Activated B cell treated with CpG ODN at 0.5 μM for 24 hours (primary cell): ENCODE data around the gene WNT7A. TPM values are rescaled to one million over a fixed set of nuclear protein-coding genes. Genes with fewer than 3 reads are reported as not detected.

Source experiments
- ATAC-seq: fragments of 200-7000 bp; cut with Tn5 transposase; one replicate; pipeline ENCODE4 v1.10.0; 2021; ENCODE audit warnings: low read depth, mild to moderate bottlenecking, moderate library complexity
- CTCF ChIA-PET: fragments of 350-600 bp; sonication (Branson Sonifier 250); formaldehyde crosslinking; loops from one replicate; lab custom pipeline; 2021; ENCODE audit warnings: antibody characterized with exemption; lab: Charles Lee
- POLR2A ChIA-PET: fragments of 350-600 bp; sonication (Branson Sonifier 250); formaldehyde crosslinking; loops from one replicate; lab custom pipeline; 2021; ENCODE audit warnings: antibody characterized with exemption; lab: Charles Lee
- DNase-seq: peaks from one replicate; pipeline ENCODE4 v3.0.0; 2022
- H3K27ac Mint-ChIP-seq: one replicate; pipeline ENCODE4 v1.8.0; 2020; ENCODE audit warnings: mixed read lengths
- H3K27me3 Mint-ChIP-seq: one replicate; pipeline ENCODE4 v1.8.0; 2021; ENCODE audit warnings: mixed read lengths
- H3K36me3 Mint-ChIP-seq: one replicate; pipeline ENCODE4 v1.8.0; 2021; ENCODE audit warnings: low read depth, mixed read lengths
- H3K4me1 Mint-ChIP-seq: one replicate; pipeline ENCODE4 v1.8.0; 2021; ENCODE audit warnings: mixed read lengths
- H3K4me3 Mint-ChIP-seq: one replicate; pipeline ENCODE4 v1.8.0; 2020; ENCODE audit warnings: mild to moderate bottlenecking, mixed read lengths
- H3K9me3 Mint-ChIP-seq: one replicate; pipeline ENCODE4 v1.8.0; 2020; ENCODE audit warnings: mixed read lengths
- CTCF ChIP-seq: fragments of 200-600 bp; IDR thresholded peaks from one replicate; pipeline ENCODE4 v1.8.0; 2022; ENCODE audit warnings: antibody characterized with exemption, mild to moderate bottlenecking
- intact Hi-C: fragments of 100-400 bp; cut with micrococcal nuclease; formaldehyde crosslinking; loops from one replicate; pipeline ENCODE4 v1.15.1; 2024
- total RNA-seq: library from RNA; stranded (reverse); gene quantifications from 2 replicates; pipeline ENCODE4 v1.2.3, GENCODE V29; 2022

WNT7A gene
- total RNA-seq, 1 donor from 2014 or later, result not detected

- CTCF ChIA-PET, result no interaction called here
- Mint-ChIP-seq H3K27ac (no peak overlapping the region), H3K9me3 (no peaks in the 10 kb centered on the region), H3K27me3 (peaks cover 22% of the 10 kb centered on the region), H3K4me3 (no peak overlapping the region), H3K36me3 (no peaks in the 10 kb centered on the region), H3K4me1 (no peaks in the 10 kb centered on the region)
- intact Hi-C loops, result no loop called here
- ATAC-seq, result no peak
- TF ChIP-seq CTCF, result no peak
- POLR2A ChIA-PET, result no interaction called here
- no peak for DNase-seq
These were observed 25.4 kb downstream of the WNT7A start for GRCh38 chr3:13854492-13854891.

- intact Hi-C loops, result no loop called here
- no peak overlapping the region for H3K27ac Mint-ChIP-seq
- ATAC-seq (no peak), DNase-seq (no peak)
- peaks cover 20% of the 10 kb centered on the region for H3K27me3 Mint-ChIP-seq
- H3K4me1 Mint-ChIP-seq, result no peaks in the 10 kb centered on the region
- CTCF ChIA-PET, result no interaction called here
- no peak overlapping the region for H3K4me3 Mint-ChIP-seq
- H3K9me3 Mint-ChIP-seq, result no peaks in the 10 kb centered on the region
- no peaks in the 10 kb centered on the region for H3K36me3 Mint-ChIP-seq
- TF ChIP-seq CTCF, result no peak
- POLR2A ChIA-PET, result no interaction called here
These were observed 25.9 kb downstream of the WNT7A start for GRCh38 chr3:13853978-13854296.

GRCh38 chr3:13853256-13853977 lies 26.5 kb downstream of the WNT7A start:
- CTCF ChIA-PET, result no interaction called here
- H3K36me3 Mint-ChIP-seq, result no peaks in the 10 kb centered on the region
- POLR2A ChIA-PET, result no interaction called here
- TF ChIP-seq CTCF, result no peak
- no peaks in the 10 kb centered on the region for H3K4me1 Mint-ChIP-seq
- ATAC-seq (no peak), DNase-seq (no peak)
- no peak overlapping the region for H3K4me3 Mint-ChIP-seq
- peaks cover 20% of the 10 kb centered on the region for H3K27me3 Mint-ChIP-seq
- no peaks in the 10 kb centered on the region for H3K9me3 Mint-ChIP-seq
- intact Hi-C loops, result no loop called here
- H3K27ac Mint-ChIP-seq, result no peak overlapping the region

GRCh38 chr3:13852638-13853009 lies 27.2 kb downstream of the WNT7A start:
- POLR2A ChIA-PET, result no interaction called here
- Mint-ChIP-seq H3K4me1 (no peaks in the 10 kb centered on the region), H3K9me3 (no peaks in the 10 kb centered on the region)

More at GRCh38 chr3:13852638-13853009, 27.2 kb downstream of the WNT7A start:
- no peak for ATAC-seq
- intact Hi-C loops, result no loop called here
- Mint-ChIP-seq H3K27ac (no peak overlapping the region), H3K36me3 (no peaks in the 10 kb centered on the region), H3K4me3 (no peak overlapping the region), H3K27me3 (peaks cover 18% of the 10 kb centered on the region)
- DNase-seq, result no peak
- CTCF ChIA-PET, result no interaction called here
- TF ChIP-seq CTCF, result no peak
